Stomach (tissue), 9 donors: ENCODE results near the gene GPS1. TPM values are rescaled to one million over a fixed set of nuclear protein-coding genes. Genes with fewer than 3 reads are reported as not detected.

ENCODE experiments used
- DNase-seq, 2 donors: peaks; one replicate each; pipeline versions ENCODE4 v3.0.0 to v3.0.0-alpha.2; 2013 to 2019
- H3K27ac ChIP-seq, 5 donors: fragments of 200-600 bp in 4 of 5; sonication (generic) in 4 of 5; one replicate each; pipeline ENCODE4 v1.5.1; 2013 to 2019; ENCODE audit warnings: mild to moderate bottlenecking in 1 of 5, moderate library complexity in 1 of 5
- H3K27me3 ChIP-seq, 3 donors: fragments of 200-600 bp; sonication (generic); one replicate each; pipeline ENCODE4 v1.5.1; 2017 to 2019; ENCODE audit warnings: mixed run types in 1 of 3
- H3K36me3 ChIP-seq, 4 donors: fragments of 200-600 bp; sonication (generic); 1 replicate in 3 of 4; 2 replicates in 1 of 4; pipeline ENCODE4 v1.5.1; 2016 to 2019
- H3K4me1 ChIP-seq, 4 donors: fragments of 200-600 bp; sonication (generic); one replicate each; pipeline ENCODE4 v1.5.1; 2016 to 2019
- H3K4me3 ChIP-seq, 4 donors: fragments of 200-600 bp; sonication (generic) in 3 of 4; one replicate each; pipeline ENCODE4 v1.5.1; 2016 to 2019; ENCODE audit warnings: mild to moderate bottlenecking in 1 of 4
- H3K9me3 ChIP-seq, 4 donors: fragments of 200-600 bp; sonication (generic); one replicate each; pipeline ENCODE4 v1.5.1; 2016 to 2019
- CTCF ChIP-seq, 7 experiments: fragments of 450-650 bp in 4 of 7; fragments of 200-600 bp in 3 of 7; sonication (generic) in 3 of 7; IDR thresholded peaks; one replicate each; pipeline ENCODE4 v1.5.1; 2016 to 2019; ENCODE audit warnings: antibody characterized with exemption in 7 of 7, control low read depth in 2 of 7, mild to moderate bottlenecking in 1 of 7
- EP300 ChIP-seq: sonication (generic); formaldehyde crosslinking; IDR thresholded peaks from one replicate; pipeline ENCODE4 v1.6.1; 2017; ENCODE audit warnings: antibody characterized with exemption
- POLR2A ChIP-seq, 4 donors: fragments of 450-650 bp; IDR thresholded peaks; one replicate each; pipeline ENCODE4 v1.6.1; 2016; ENCODE audit warnings: antibody characterized with exemption in 4 of 4, control low read depth in 2 of 4, mild to moderate bottlenecking in 1 of 4, moderate library complexity in 1 of 4
- POLR2AphosphoS5 ChIP-seq, 3 donors: sonication (generic); formaldehyde crosslinking; IDR thresholded peaks; one replicate each; pipeline ENCODE4 v1.6.1; 2016; ENCODE audit warnings: antibody characterized with exemption in 3 of 3
- WGBS, 5 donors: extraction: QIAGEN DNeasy Blood & Tissue Kit in 3 of 5; methylation state at CpG; one replicate each; pipeline versions ENCODE4 v1.1.5 to v1.1.7; 2013 to 2018; 5-methylcytosine and 5-hydroxymethylcytosine counted together
- intact Hi-C: fragments of 100-400 bp; cut with DNase I; formaldehyde crosslinking; loops from one replicate; pipeline ENCODE4 v1.15.1; 2023; ENCODE audit warnings: low total_unique reads
- polyA plus RNA-seq, 3 donors: library from polyadenylated mRNA; stranded (reverse); fragments of 200-250 nt; gene quantifications; one replicate each; pipeline ENCODE4 v1.2.3, GENCODE V29; 2013
- total RNA-seq, 5 donors: library from RNA; depleted of rRNA; stranded (reverse); fragments of >200 nt; gene quantifications; one replicate each; pipeline versions ENCODE4 v1.1.0 to v1.2.3, GENCODE V29; 2014 to 2016
- donor health status: healthy with polysubstance abuse.
- donor health status: Bipolar disorder and iron deficiency.
- donor health status: healthy.

GPS1 gene
- total and polyA plus RNA-seq, 8 donors: 28.0 to 329 (median 101) TPM

DNA sequence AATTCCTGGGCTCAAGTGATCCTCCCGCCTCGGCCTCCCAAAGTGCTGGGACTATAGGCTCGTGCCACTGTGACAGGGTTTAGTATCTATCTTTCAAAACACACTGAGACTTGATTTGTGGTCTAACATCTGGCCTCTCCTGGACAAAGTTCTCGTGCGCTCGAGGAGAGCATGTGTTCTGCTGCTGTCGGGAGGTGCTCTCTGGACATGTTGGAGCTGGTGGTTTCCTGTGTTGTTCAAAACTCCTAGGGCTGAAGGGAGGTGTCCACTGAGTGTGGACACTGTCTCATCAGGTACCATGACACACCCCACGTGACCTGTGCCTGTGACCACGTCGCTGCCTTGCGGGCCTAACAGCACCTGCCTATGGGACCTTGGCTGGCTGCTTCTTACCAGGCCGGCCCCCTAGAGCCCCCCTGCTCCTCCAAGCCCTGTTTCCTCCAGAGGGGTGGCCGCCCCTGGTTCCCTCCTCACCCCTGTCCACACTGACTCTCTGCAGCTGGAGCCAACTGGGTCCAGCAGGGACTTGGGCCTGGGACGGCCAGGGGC lies 5.7 kb upstream of the GPS1 start:
- Histone ChIP-seq H3K9me3 (no peaks in the 10 kb centered on the region), H3K27ac (no peak overlapping the region), H3K27me3 (no peaks in the 10 kb centered on the region), H3K36me3 (peaks cover 3 to 40% (median 35%) of the 10 kb centered on the region in 4 donors), H3K4me1 (peaks cover 10 to 25% (median 19%) of the 10 kb centered on the region in 4 donors), H3K4me3 (no peak overlapping the region)
- TF ChIP-seq POLR2A (IDR thresholded peaks at IDR 0.05): no peak
- 71 to 80% (median 75%) methylated on average over 13 to 14 of the region's 14 CpGs for WGBS, 5 donors
- intact Hi-C loops: no loop called here
- DNase-seq: no peak

DNA sequence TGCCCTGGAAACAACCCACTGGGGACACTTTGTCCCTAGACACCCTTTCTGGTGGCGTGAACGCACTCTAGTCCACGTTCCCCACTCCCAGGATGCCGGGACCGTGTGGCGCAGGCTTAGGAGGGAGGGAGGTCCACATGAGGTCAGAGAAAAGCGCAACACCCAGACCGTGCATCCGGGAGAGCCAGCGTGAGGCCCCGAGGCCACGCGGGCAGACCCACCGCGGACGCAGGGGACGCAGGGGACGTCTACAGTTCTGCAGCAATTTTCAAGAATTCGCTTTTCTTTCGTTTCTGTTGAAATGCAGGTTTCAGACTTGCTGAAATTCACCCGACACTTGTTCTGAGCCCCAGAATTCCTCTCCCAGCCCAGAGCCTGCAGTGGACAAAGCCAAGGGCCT lies 4.8 kb upstream of the GPS1 start:
- no peak for DNase-seq
- Histone ChIP-seq H3K36me3 (peaks cover 3 to 40% (median 35%) of the 10 kb centered on the region in 4 donors), H3K27ac (no peak overlapping the region), H3K9me3 (no peaks in the 10 kb centered on the region), H3K4me1 (peaks cover 10 to 28% (median 22%) of the 10 kb centered on the region in 4 donors), H3K4me3 (no peak overlapping the region), H3K27me3 (no peaks in the 10 kb centered on the region)
- TF ChIP-seq CTCF (IDR thresholded peaks at IDR 0.05): no peak
- TF ChIP-seq EP300: no peak
- no peak for TF ChIP-seq POLR2AphosphoS5 (IDR thresholded peaks at IDR 0.05)
- TF ChIP-seq POLR2A (IDR thresholded peaks at IDR 0.05): no peak
- WGBS, 5 donors: 89 to 93% (median 92%) methylated on average over 16 to 21 of the region's 21 CpGs
- intact Hi-C loops: no loop called here

GRCh38 chr17:82047379-82047778 lies 4.3 kb upstream of the GPS1 start:
- Histone ChIP-seq H3K27me3 (no peaks in the 10 kb centered on the region), H3K36me3 (peaks cover 3 to 40% (median 35%) of the 10 kb centered on the region in 4 donors), H3K9me3 (no peaks in the 10 kb centered on the region), H3K4me3 (no peak overlapping the region), H3K4me1 (peaks cover 12 to 31% (median 25%) of the 10 kb centered on the region in 4 donors), H3K27ac (no peak overlapping the region)
- TF ChIP-seq EP300: no peak
- TF ChIP-seq CTCF (IDR thresholded peaks at IDR 0.05): no peak
- TF ChIP-seq POLR2AphosphoS5 (IDR thresholded peaks at IDR 0.05): no peak
- TF ChIP-seq POLR2A (IDR thresholded peaks at IDR 0.05): no peak
- DNase-seq: no peak
- intact Hi-C loops: no loop called here
- 84 to 94% (median 90%) methylated on average over 20 to 24 of the region's 24 CpGs for WGBS, 5 donors

- peaks cover 18 to 38% (median 32%) of the 10 kb centered on the region in 4 donors for H3K4me1 ChIP-seq
- no peaks in the 10 kb centered on the region for H3K27me3 ChIP-seq
- intact Hi-C loops: no loop called here
- 86 to 91% (median 87%) methylated on average over 18 to 25 of the region's 25 CpGs for WGBS, 5 donors
- no peaks in the 10 kb centered on the region for H3K9me3 ChIP-seq
- no peak overlapping the region for H3K4me3 ChIP-seq
- H3K27ac ChIP-seq: no peak overlapping the region
- DNase-seq: no peak
- H3K36me3 ChIP-seq: peaks cover 3 to 40% (median 35%) of the 10 kb centered on the region in 4 donors
- TF ChIP-seq CTCF (IDR thresholded peaks at IDR 0.05): no peak
- no peak for TF ChIP-seq POLR2AphosphoS5 (IDR thresholded peaks at IDR 0.05)
- TF ChIP-seq EP300: no peak
- no peak for TF ChIP-seq POLR2A (IDR thresholded peaks at IDR 0.05)
These were observed 3.7 kb upstream of the GPS1 start for GRCh38 chr17:82047914-82048570.

DNA sequence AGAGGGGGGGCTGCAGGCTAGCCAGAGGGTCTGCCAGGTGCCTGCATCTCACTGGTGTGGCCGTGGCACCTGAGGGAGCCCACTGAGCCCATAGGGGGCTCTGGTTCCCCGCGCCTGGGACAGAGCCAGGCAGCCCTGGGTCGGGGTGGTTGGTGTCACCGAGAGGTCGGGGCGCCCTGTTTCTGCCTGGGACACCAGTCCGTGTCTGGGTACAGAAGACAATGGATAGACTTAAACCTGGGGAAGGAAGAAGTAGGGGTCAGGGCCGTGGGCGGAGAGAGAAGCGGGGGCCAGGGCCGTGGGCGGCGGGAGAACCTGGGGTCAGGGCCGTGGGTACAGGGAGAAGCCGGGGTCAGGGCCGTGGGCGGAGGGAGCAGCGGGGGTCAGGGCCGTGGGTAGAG lies 3.1 kb upstream of the GPS1 start:
- TF ChIP-seq POLR2AphosphoS5 (IDR thresholded peaks at IDR 0.05) (no peak), EP300 (no peak), CTCF (IDR thresholded peaks at IDR 0.05) (no peak), POLR2A (IDR thresholded peaks at IDR 0.05) (no peak)
- DNase-seq: no peak
- Histone ChIP-seq H3K4me3 (no peak overlapping the region), H3K36me3 (peaks cover 3 to 45% (median 38%) of the 10 kb centered on the region in 4 donors), H3K27ac (no peak overlapping the region), H3K27me3 (no peaks in the 10 kb centered on the region), H3K4me1 (peaks cover 23 to 43% (median 37%) of the 10 kb centered on the region in 4 donors), H3K9me3 (no peaks in the 10 kb centered on the region)
- intact Hi-C loops: no loop called here
- WGBS, 5 donors: 87 to 94% (median 88%) methylated on average over 18 to 20 of the region's 20 CpGs
